IMR-90 (cell line): ENCODE results near the gene CA6. TPM values are rescaled to one million over a fixed set of nuclear protein-coding genes. Genes with fewer than 3 reads are reported as not detected.
A peak's percentile ranks its signal among the peaks of the same experiment; 100 is the strongest.

ENCODE experiments used
- ATAC-seq: fragments of 200-7000 bp; cut with Tn5 transposase; 2 replicates; pipeline ENCODE4 v1.9.1; 2020; ENCODE audit warnings: low read depth, mild to moderate bottlenecking, moderate library complexity
- BruUV-seq: library from RNA; stranded (reverse); fragments of 400-500 nt; replicated peaks from 2 replicates; lab custom pipeline; 2021; lab: Mats Ljungman, UMichigan
- CTCF ChIA-PET: fragments of 300-600 bp; formaldehyde crosslinking; extraction: SDS; loops from one replicate; lab custom pipeline; 2021; ENCODE audit warnings: antibody characterized with exemption; lab: Yijun Ruan, JAX
- POLR2A ChIA-PET: fragments of 300-600 bp; sonication (Branson Sonifier 250); formaldehyde crosslinking; loops from one replicate; lab custom pipeline; 2022; ENCODE audit warnings: antibody characterized with exemption; ENCODE audit not compliant: unreplicated experiment; lab: Charles Lee
- DNase-seq: peaks from one replicate; pipeline ENCODE4 v3.0.0; 2013
- H2AFZ ChIP-seq: replicated peaks from 2 replicates; pipeline ENCODE3; 2013; ENCODE audit warnings: low read length, mild to moderate bottlenecking; ENCODE audit not compliant: poor library complexity
- H2AK5ac ChIP-seq: 2 replicates; pipeline ENCODE4 v1.6.1; 2013; ENCODE audit warnings: low read depth, low read length, inconsistent platforms
- H2AK9ac ChIP-seq: replicated peaks from 2 replicates; pipeline ENCODE3; 2013; ENCODE audit warnings: mild to moderate bottlenecking, low read depth, low read length, moderate library complexity; ENCODE audit not compliant: poor library complexity
- H2BK120ac ChIP-seq: 2 replicates; pipeline ENCODE4 v1.6.1; 2013; ENCODE audit warnings: low read depth, low read length, inconsistent platforms
- H2BK15ac ChIP-seq: 3 replicates; pipeline ENCODE4 v1.6.1; 2013; ENCODE audit warnings: low read depth, low read length, inconsistent platforms
- H2BK20ac ChIP-seq: 2 replicates; pipeline ENCODE4 v1.6.1; 2013; ENCODE audit warnings: low read depth, mild to moderate bottlenecking, inconsistent platforms, low read length, moderate library complexity
- H2BK5ac ChIP-seq: 2 replicates; pipeline ENCODE4 v1.6.1; 2013; ENCODE audit warnings: mild to moderate bottlenecking, low read depth, low read length, inconsistent platforms; ENCODE audit not compliant: poor library complexity, severe bottlenecking
- H3K14ac ChIP-seq: replicated peaks from 2 replicates; pipeline ENCODE4 v1.6.1; 2013; ENCODE audit warnings: low read depth, low read length, inconsistent platforms
- H3K18ac ChIP-seq: 2 replicates; pipeline ENCODE4 v1.6.1; 2013; ENCODE audit warnings: low read depth, low read length, control low read depth
- H3K23ac ChIP-seq: 2 replicates; pipeline ENCODE4 v1.6.1; 2013; ENCODE audit warnings: low read depth, low read length, inconsistent platforms
- H3K27ac ChIP-seq: 2 replicates; pipeline ENCODE4 v1.5.1; 2013; ENCODE audit warnings: mild to moderate bottlenecking, control low read depth, low read length; ENCODE audit not compliant: insufficient read depth
- H3K27me3 ChIP-seq: 2 replicates; pipeline ENCODE4 v1.6.1; 2013; ENCODE audit warnings: low read length; ENCODE audit not compliant: control insufficient read depth, insufficient read depth
- H3K36me3 ChIP-seq: 2 replicates; pipeline ENCODE4 v1.6.1; 2013; ENCODE audit warnings: low read length, mixed read lengths; ENCODE audit not compliant: control insufficient read depth, insufficient read depth
- H3K4ac ChIP-seq: 2 replicates; pipeline ENCODE4 v1.6.1; 2013; ENCODE audit warnings: low read depth, low read length, inconsistent platforms
- H3K4me1 ChIP-seq: 2 replicates; pipeline ENCODE4 v1.6.1; 2013; ENCODE audit warnings: low read length, mixed read lengths; ENCODE audit not compliant: control insufficient read depth, insufficient read depth
- H3K4me2 ChIP-seq: 2 replicates; pipeline ENCODE4 v1.6.1; 2013; ENCODE audit warnings: low read depth, mild to moderate bottlenecking, control low read depth, low read length, moderate library complexity
- H3K4me3 ChIP-seq: 2 replicates; pipeline ENCODE4 v1.5.1; 2013; ENCODE audit warnings: low read depth, mild to moderate bottlenecking, control low read depth, low read length, moderate library complexity; ENCODE audit not compliant: insufficient read depth
- H3K56ac ChIP-seq: 2 replicates; pipeline ENCODE4 v1.6.1; 2013; ENCODE audit warnings: low read length, inconsistent platforms; ENCODE audit not compliant: insufficient read depth; ENCODE audit errors: extremely low read depth
- H3K79me1 ChIP-seq, 2 experiments: 2 replicates each; pipeline ENCODE4 v1.6.1; 2013; ENCODE audit warnings: low read length in 2 of 2, inconsistent platforms in 1 of 2, low read depth in 1 of 2
- H3K9ac ChIP-seq: 2 replicates; pipeline ENCODE4 v1.6.1; 2013; ENCODE audit warnings: low read depth, low read length, control low read depth
- H3K9me1 ChIP-seq: 2 replicates; pipeline ENCODE4 v1.6.1; 2013; ENCODE audit warnings: low read length, inconsistent platforms; ENCODE audit not compliant: insufficient read depth
- H3K9me3 ChIP-seq: 2 replicates; pipeline ENCODE4 v1.6.1; 2013; ENCODE audit warnings: low read length; ENCODE audit not compliant: control insufficient read depth, insufficient read depth
- H4K20me1 ChIP-seq: 2 replicates; pipeline ENCODE4 v1.6.1; 2013; ENCODE audit warnings: low read length, inconsistent platforms; ENCODE audit not compliant: insufficient read depth
- H4K5ac ChIP-seq: 2 replicates; pipeline ENCODE4 v1.6.1; 2013; ENCODE audit warnings: mild to moderate bottlenecking, low read depth, low read length, control low read depth
- H4K8ac ChIP-seq, 2 experiments: 2 replicates each; pipeline ENCODE4 v1.6.1; 2013; ENCODE audit warnings: low read depth in 2 of 2, low read length in 2 of 2, control low read depth in 1 of 2, inconsistent platforms in 1 of 2
- H4K91ac ChIP-seq: 2 replicates; pipeline ENCODE4 v1.6.1; 2013; ENCODE audit warnings: low read depth, low read length, inconsistent platforms; ENCODE audit not compliant: insufficient read depth
- BHLHE40 ChIP-seq: fragments of 150-350 bp; IDR thresholded peaks from 2 replicates; pipeline ENCODE4 v1.6.1; 2016; ENCODE audit warnings: mild to moderate bottlenecking, low read depth, low read length
- FOS ChIP-seq: fragments of 150-350 bp; IDR thresholded peaks from 2 replicates; pipeline ENCODE4 v1.6.1; 2016; ENCODE audit warnings: low read depth, low read length
- MAFK ChIP-seq: IDR thresholded peaks from 2 replicates; pipeline ENCODE4 v1.6.1; 2012; ENCODE audit warnings: low read depth, low read length, improper control_type of control experiment
- MAZ ChIP-seq: IDR thresholded peaks from 2 replicates; pipeline ENCODE4 v1.6.1; 2012; ENCODE audit warnings: low read depth, mild to moderate bottlenecking, low read length, improper control_type of control experiment, moderate library complexity, borderline replicate concordance
- MXI1 ChIP-seq: IDR thresholded peaks from 2 replicates; pipeline ENCODE4 v1.6.1; 2012; ENCODE audit warnings: low read depth, mild to moderate bottlenecking, low read length, moderate library complexity, borderline replicate concordance
- RAD21 ChIP-seq: IDR thresholded peaks from 2 replicates; pipeline ENCODE4 v1.6.1; 2012; ENCODE audit warnings: low read length, improper control_type of control experiment
- RFX5 ChIP-seq: IDR thresholded peaks from 2 replicates; pipeline ENCODE4 v1.8.0; 2012; ENCODE audit warnings: low read depth, mild to moderate bottlenecking, low read length, moderate library complexity
- WGBS, 2 experiments: methylation state at CpG; one replicate each; pipeline versions ENCODE4 v1.1.5 to v1.1.7; 2013; ENCODE audit warnings: missing lambda C conversion rate in 2 of 2; ENCODE audit not compliant: insufficient read length in 1 of 2; ENCODE audit errors: extremely low coverage in 2 of 2; 5-methylcytosine and 5-hydroxymethylcytosine counted together
- dilution Hi-C: fragments of 300-500 bp; cut with HindIII; formaldehyde crosslinking; loops from one replicate; pipeline ENCODE4 v1.14.3; 2018; ENCODE audit warnings: low sequenced_read_pairs; ENCODE audit not compliant: unreplicated experiment
- in situ Hi-C: fragments of 300-500 bp; cut with MboI; formaldehyde crosslinking; loops from 3 replicates; pipeline ENCODE4 v1.14.3; 2019; ENCODE audit warnings: low sequenced_read_pairs, inconsistent platforms, mixed read lengths
- intact Hi-C: fragments of 100-400 bp; cut with micrococcal nuclease; formaldehyde crosslinking; loops from 2 replicates; pipeline ENCODE4 v1.10.0; 2022
- polyA plus RNA-seq, 3 experiments: library from polyadenylated mRNA; depleted of rRNA; stranded (reverse); fragments of >200 nt; gene quantifications; 2 replicates each; pipeline ENCODE4 v1.2.3, GENCODE V29; 2012; ENCODE audit warnings: low replicate concordance in 1 of 3
- total RNA-seq: library from RNA; depleted of rRNA; stranded (reverse); fragments of >200 nt; gene quantifications from 2 replicates; pipeline ENCODE4 v1.2.3, GENCODE V29; 2012
- TF ChIP-seq, protein P1 (sequence below): fragments of 150-350 bp; IDR thresholded peaks from 2 replicates; pipeline ENCODE4 v1.6.1; 2017; ENCODE audit warnings: mild to moderate bottlenecking, antibody characterized with exemption, low read length, low read depth
- TF ChIP-seq, protein P2 (sequence below): conservative IDR thresholded peaks from 2 replicates; pipeline ENCODE4 v1.5.1; 2012; ENCODE audit warnings: mild to moderate bottlenecking, low read depth, low read length, improper control_type of control experiment

Gene CA6
- total and polyA plus RNA-seq, 2 of the 4 experiments (the other 2 are of a cell fraction): not detected

DNA sequence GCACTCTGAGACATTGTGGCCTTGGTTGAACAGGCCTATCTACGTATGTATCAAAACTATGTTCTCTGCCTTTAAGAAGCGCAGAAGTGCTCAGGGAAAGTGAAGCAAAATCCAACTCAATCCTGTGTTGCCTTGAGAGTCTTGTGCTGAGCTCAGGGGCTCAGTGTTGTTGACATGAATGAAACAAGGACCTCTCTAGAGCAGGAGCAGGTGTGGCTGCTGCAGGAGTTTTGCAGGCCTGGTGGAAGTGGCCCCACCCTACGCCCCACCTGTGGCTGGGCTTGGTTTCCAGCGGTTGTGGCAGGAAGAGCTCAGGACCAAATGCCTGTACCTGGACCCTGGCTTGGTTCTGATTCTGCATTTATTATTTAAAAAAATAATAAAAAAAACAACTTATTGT lies 20.9 kb downstream of the CA6 start:
- H2BK5ac ChIP-seq: no peak overlapping the region
- no peak overlapping the region for H3K18ac ChIP-seq
- WGBS, 2 experiments: 80% methylated on average over 1 of the region's 4 CpGs; no CpG with 5 or more reads in 1 of the 2 experiments
- H3K27me3 ChIP-seq: peaks cover 19% of the 10 kb centered on the region
- no peak overlapping the region for H2AK9ac ChIP-seq
- H3K27ac ChIP-seq: no peak overlapping the region
- POLR2A ChIA-PET: no interaction called here
- intact Hi-C loops: no loop called here
- H3K4me3 ChIP-seq: no peak overlapping the region
- H3K4me1 ChIP-seq: no peaks in the 10 kb centered on the region
- H2AK5ac ChIP-seq: no peak overlapping the region
- H2BK120ac ChIP-seq: no peak overlapping the region
- H3K14ac ChIP-seq: no peak overlapping the region
- H4K20me1 ChIP-seq: no peaks in the 10 kb centered on the region
- no peak overlapping the region for H2BK15ac ChIP-seq
- in situ Hi-C loops: no loop called here
- no peak overlapping the region for H3K4ac ChIP-seq
- no peak for ATAC-seq
- no peak overlapping the region for H4K5ac ChIP-seq
- no peak overlapping the region for H2BK20ac ChIP-seq
- no peak for DNase-seq
- no peak overlapping the region for H3K23ac ChIP-seq
- no peak overlapping the region for H3K9ac ChIP-seq
- H3K9me1 ChIP-seq: no peaks in the 10 kb centered on the region; the same call in 1 of the 2 replicates
- dilution Hi-C loops: no loop called here
- H3K56ac ChIP-seq: no peak overlapping the region
- no peaks in the 10 kb centered on the region for H3K9me3 ChIP-seq
- H3K4me2 ChIP-seq: no peak overlapping the region
- peak overlapping the region; percentile 2 for H2AFZ ChIP-seq
- CTCF ChIA-PET: no interaction called here
- no peaks in the 10 kb centered on the region for H3K79me1 ChIP-seq
- H4K91ac ChIP-seq: no peak overlapping the region
- TF ChIP-seq MXI1 (no peak), BHLHE40 (no peak), RFX5 (no peak), RAD21 (no peak), MAFK (no peak), MAZ (no peak), FOS (no peak)
- TF ChIP-seq, protein P1, sequence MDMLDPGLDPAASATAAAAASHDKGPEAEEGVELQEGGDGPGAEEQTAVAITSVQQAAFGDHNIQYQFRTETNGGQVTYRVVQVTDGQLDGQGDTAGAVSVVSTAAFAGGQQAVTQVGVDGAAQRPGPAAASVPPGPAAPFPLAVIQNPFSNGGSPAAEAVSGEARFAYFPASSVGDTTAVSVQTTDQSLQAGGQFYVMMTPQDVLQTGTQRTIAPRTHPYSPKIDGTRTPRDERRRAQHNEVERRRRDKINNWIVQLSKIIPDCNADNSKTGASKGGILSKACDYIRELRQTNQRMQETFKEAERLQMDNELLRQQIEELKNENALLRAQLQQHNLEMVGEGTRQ: no peak
- TF ChIP-seq, protein P2, sequence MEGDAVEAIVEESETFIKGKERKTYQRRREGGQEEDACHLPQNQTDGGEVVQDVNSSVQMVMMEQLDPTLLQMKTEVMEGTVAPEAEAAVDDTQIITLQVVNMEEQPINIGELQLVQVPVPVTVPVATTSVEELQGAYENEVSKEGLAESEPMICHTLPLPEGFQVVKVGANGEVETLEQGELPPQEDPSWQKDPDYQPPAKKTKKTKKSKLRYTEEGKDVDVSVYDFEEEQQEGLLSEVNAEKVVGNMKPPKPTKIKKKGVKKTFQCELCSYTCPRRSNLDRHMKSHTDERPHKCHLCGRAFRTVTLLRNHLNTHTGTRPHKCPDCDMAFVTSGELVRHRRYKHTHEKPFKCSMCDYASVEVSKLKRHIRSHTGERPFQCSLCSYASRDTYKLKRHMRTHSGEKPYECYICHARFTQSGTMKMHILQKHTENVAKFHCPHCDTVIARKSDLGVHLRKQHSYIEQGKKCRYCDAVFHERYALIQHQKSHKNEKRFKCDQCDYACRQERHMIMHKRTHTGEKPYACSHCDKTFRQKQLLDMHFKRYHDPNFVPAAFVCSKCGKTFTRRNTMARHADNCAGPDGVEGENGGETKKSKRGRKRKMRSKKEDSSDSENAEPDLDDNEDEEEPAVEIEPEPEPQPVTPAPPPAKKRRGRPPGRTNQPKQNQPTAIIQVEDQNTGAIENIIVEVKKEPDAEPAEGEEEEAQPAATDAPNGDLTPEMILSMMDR: no peak
- no peaks in the 10 kb centered on the region for H3K36me3 ChIP-seq
- no TSS peak for BruUV-seq
- no peak overlapping the region for H4K8ac ChIP-seq
